AG04450 (cell line): ENCODE measurements around the gene LRCOL1. TPM values are rescaled to one million over a fixed set of nuclear protein-coding genes. Genes with fewer than 3 reads are reported as not detected.

Source experiments
- CTCF ChIA-PET: fragments of 300-600, 350-600 bp; formaldehyde crosslinking; extraction: SDS; loops from one replicate; lab custom pipeline; 2022; ENCODE audit warnings: antibody characterized with exemption, inconsistent platforms; lab: Charles Lee
- POLR2A ChIA-PET: fragments of 350-600 bp; formaldehyde crosslinking; extraction: SDS; loops from one replicate; lab custom pipeline; 2021; ENCODE audit warnings: antibody characterized with exemption, inconsistent platforms; lab: Yijun Ruan, JAX
- DNase-seq: peaks from one replicate; pipeline ENCODE4 v3.0.0-alpha.2; 2011; ENCODE audit warnings: low read depth, low spot score
- H3K27ac ChIP-seq: one replicate; pipeline ENCODE4 v1.5.1; 2012; ENCODE audit warnings: low read depth, low read length, control low read depth
- H3K27me3 ChIP-seq: one replicate; pipeline ENCODE4 v1.6.0; 2012; ENCODE audit warnings: low read length; ENCODE audit not compliant: control insufficient read depth, insufficient read depth
- H3K4me3 ChIP-seq: 2 replicates; pipeline ENCODE4 v1.5.1; 2011; ENCODE audit warnings: mild to moderate bottlenecking, low read depth, low read length, control low read depth
- H3K9me3 ChIP-seq: 2 replicates; pipeline ENCODE4 v1.5.1; 2012; ENCODE audit warnings: low read length; ENCODE audit not compliant: control insufficient read depth, insufficient read depth
- CTCF ChIP-seq: IDR thresholded peaks from 2 replicates; pipeline ENCODE4 v1.5.1; 2011; ENCODE audit warnings: low read depth, low read length, control low read depth, inconsistent platforms
- polyA plus RNA-seq: library from polyadenylated mRNA; depleted of rRNA; stranded (reverse); fragments of >200 nt; gene quantifications from 2 replicates; pipeline ENCODE4 v1.2.3, GENCODE V29; 2011

LRCOL1 gene
- polyA plus RNA-seq, 1 experiment = 0.11 TPM

GRCh38 chr12:132568301-132568700 is 42.1 kb downstream of the LRCOL1 start:
- no peak for DNase-seq
- no peak for TF ChIP-seq CTCF
- Histone ChIP-seq H3K27ac (no peak overlapping the region), H3K4me3 (no peak overlapping the region), H3K9me3 (peaks cover 3% of the 10 kb centered on the region; the same call in 1 of the 2 replicates), H3K27me3 (no peaks in the 10 kb centered on the region)
- ChIA-PET POLR2A (no interaction called here), CTCF (interaction anchor here (1.0 kb wide), 1 partner anchor 45 kb away, joined by 3 read pairs; no protein-coding TSS in a partner anchor)

- no peak for DNase-seq
- H3K4me3 ChIP-seq = no peak overlapping the region
- peaks cover 3% of the 10 kb centered on the region; the same call in 1 of the 2 replicates for H3K9me3 ChIP-seq
- ChIA-PET CTCF (no interaction called here), POLR2A (no interaction called here)
- H3K27me3 ChIP-seq = no peaks in the 10 kb centered on the region
- no peak overlapping the region for H3K27ac ChIP-seq
- TF ChIP-seq CTCF = no peak
Measured at GRCh38 chr12:132566516-132567131, 43.8 kb downstream of the LRCOL1 start.

GRCh38 chr12:132565365-132565764 is 45.0 kb downstream of the LRCOL1 start:
- TF ChIP-seq CTCF = no peak
- Histone ChIP-seq H3K27me3 (no peaks in the 10 kb centered on the region), H3K27ac (no peak overlapping the region), H3K4me3 (no peak overlapping the region), H3K9me3 (peaks cover 3% of the 10 kb centered on the region; the same call in 1 of the 2 replicates)
- no peak for DNase-seq
- POLR2A ChIA-PET = no interaction called here
- CTCF ChIA-PET = no interaction called here

GRCh38 chr12:132563911-132564310 is 46.5 kb downstream of the LRCOL1 start:
- POLR2A ChIA-PET = no interaction called here
- no peak for TF ChIP-seq CTCF
- Histone ChIP-seq H3K27ac (no peak overlapping the region), H3K27me3 (no peaks in the 10 kb centered on the region), H3K9me3 (peaks cover 3% of the 10 kb centered on the region; the same call in 1 of the 2 replicates), H3K4me3 (no peak overlapping the region)
- CTCF ChIA-PET = interaction anchor here (0.6 kb wide), 1 partner anchor 150 kb away, joined by 3 read pairs; no protein-coding TSS in a partner anchor
- DNase-seq = no peak

GRCh38 chr12:132562489-132563021 is 47.8 kb downstream of the LRCOL1 start:
- DNase-seq = no peak
- ChIA-PET POLR2A (no interaction called here), CTCF (interaction anchor here (0.8 to 1.0 kb wide), 2 partner anchors 52 to 57 kb away, joined by 3 read pairs; no protein-coding TSS in a partner anchor)
- peaks cover 3% of the 10 kb centered on the region; the same call in 1 of the 2 replicates for H3K9me3 ChIP-seq
- no peak overlapping the region for H3K27ac ChIP-seq
- no peak for TF ChIP-seq CTCF
- H3K27me3 ChIP-seq = no peaks in the 10 kb centered on the region
- H3K4me3 ChIP-seq = no peak overlapping the region
